OCI-LY1 (cell line): ENCODE data around the gene OBSL1.

ENCODE experiments used
- EZH2 ChIP-seq: fragments of 200-600 bp; sonication (generic), shearing (Covaris generic); IDR thresholded peaks from 2 replicates; pipeline ENCODE4 v1.8.0; 2017; ENCODE audit warnings: borderline replicate concordance, mixed run types, mild to moderate bottlenecking, antibody characterized with exemption, low read length, moderate library complexity, mixed read lengths
- TF ChIP-seq, protein P1 (sequence below): fragments of 200-600 bp; sonication (generic), shearing (Covaris generic); IDR thresholded peaks from 2 replicates; pipeline ENCODE4 v1.5.1; 2017; ENCODE audit warnings: mild to moderate bottlenecking, antibody characterized with exemption, low read length, moderate library complexity, mixed read lengths

DNA sequence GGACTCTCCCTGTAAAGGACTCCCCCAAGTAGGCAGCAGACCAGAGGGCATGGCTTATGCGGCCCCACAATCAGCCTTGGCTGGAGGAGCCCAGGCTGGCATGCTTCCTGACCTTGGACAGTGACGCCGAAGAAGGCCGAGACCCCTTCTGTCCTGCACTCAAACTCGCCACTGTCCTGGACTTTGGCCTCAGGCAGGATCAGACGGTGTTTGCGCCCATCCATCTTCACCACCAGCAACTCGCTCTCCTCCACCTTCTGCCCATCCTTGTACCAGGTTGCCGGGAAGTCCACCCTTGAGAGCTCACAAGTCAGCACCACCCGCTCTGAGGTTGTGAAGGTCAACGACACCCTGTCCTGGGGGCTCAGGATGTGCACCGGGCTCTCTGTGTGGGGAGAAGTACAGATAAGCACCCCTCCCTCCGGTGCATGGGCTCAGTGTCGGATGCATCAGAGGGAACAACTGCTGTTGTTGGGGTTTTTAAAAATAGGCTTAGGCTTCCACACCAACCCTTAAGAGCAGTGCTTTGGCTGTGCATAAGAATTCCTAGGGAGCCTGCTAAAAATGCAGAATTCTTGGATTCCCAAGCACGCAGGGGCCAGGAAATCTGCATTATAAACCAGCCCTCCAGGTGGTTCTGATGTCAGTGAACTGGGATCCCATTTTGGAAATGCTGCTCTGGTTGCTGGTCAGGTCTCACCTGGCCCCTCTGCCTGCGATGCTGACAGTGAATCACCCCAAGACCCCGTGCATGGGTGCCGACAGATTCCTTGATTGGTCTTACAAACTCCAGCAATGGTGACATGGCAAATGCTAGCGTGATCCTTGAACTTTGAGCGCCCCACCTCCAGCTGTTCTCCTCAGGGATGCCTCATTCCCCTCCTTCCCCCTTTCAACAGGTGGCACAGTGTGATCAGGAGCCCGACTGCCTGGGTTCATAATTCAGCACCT, 5.9 kb downstream of the OBSL1 start:
- TF ChIP-seq, protein P1, sequence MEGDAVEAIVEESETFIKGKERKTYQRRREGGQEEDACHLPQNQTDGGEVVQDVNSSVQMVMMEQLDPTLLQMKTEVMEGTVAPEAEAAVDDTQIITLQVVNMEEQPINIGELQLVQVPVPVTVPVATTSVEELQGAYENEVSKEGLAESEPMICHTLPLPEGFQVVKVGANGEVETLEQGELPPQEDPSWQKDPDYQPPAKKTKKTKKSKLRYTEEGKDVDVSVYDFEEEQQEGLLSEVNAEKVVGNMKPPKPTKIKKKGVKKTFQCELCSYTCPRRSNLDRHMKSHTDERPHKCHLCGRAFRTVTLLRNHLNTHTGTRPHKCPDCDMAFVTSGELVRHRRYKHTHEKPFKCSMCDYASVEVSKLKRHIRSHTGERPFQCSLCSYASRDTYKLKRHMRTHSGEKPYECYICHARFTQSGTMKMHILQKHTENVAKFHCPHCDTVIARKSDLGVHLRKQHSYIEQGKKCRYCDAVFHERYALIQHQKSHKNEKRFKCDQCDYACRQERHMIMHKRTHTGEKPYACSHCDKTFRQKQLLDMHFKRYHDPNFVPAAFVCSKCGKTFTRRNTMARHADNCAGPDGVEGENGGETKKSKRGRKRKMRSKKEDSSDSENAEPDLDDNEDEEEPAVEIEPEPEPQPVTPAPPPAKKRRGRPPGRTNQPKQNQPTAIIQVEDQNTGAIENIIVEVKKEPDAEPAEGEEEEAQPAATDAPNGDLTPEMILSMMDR: no peak
- no peak for TF ChIP-seq EZH2
